SW480 (cell line): Measurements from ENCODE around the gene MS4A1.
"Not testable (repeated sequence)": the region's sequence is repeated elsewhere in the genome, so short reads cannot be mapped to it uniquely, and the experiment has no call there.

Experiments used
- DNase-seq: peaks from one replicate; pipeline ENCODE4 v3.0.0-alpha.2; 2016; ENCODE audit warnings: low spot score

Gene MS4A1

DNA sequence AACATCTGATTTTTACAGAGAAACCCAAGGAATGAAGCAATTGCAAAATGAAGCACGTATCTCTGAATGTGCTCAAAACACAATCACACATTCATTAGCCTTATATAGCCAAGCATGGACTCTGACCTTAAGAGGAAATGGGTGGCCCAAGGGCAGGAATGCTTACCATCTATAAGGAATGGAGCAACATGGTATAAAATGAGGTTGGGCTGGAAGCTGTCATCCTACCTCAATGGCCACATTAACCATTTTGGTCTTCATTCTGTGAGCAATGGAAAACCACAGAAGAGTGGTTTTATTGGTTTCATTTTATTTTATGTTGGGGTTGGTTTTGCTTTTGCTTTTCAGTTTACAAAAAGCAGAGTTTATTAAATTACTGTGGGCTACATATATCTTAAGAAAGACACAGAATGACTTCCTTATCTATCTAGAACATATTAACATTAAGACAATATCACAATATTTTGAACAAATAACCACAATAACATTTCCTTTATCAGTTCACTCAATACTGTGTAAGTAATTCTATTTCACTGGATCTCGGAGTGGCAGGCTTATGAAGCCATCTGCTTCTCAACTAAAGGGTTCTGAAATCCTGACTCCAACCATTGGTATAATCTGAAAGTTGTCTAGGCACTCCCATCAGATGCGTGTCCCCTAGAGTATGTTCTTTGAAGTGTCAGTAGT is 48.7 kb downstream of the MS4A1 start:
- DNase-seq: peak; percentile 28

DNA sequence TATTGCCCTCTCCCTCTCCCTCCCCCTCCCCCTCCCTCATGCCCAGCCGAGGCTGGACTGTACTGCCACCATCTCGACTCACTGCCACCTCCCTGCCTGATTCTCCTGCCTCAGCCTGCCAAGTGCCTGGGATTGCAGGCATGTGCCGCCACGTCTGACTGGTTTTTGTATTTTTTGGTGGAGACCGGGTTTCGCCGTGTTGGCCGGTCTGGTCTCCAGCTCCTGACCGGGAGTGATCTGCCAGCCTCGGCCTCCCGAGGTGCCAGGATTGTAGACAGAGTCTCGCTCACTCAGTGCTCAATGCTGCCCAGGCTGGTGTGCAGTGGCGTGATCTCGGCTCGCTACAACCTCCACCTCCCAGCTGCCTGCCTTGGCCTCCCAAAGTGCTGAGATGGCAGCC is 54.0 kb downstream of the MS4A1 start:
- DNase-seq: not testable (repeated sequence)

DNA sequence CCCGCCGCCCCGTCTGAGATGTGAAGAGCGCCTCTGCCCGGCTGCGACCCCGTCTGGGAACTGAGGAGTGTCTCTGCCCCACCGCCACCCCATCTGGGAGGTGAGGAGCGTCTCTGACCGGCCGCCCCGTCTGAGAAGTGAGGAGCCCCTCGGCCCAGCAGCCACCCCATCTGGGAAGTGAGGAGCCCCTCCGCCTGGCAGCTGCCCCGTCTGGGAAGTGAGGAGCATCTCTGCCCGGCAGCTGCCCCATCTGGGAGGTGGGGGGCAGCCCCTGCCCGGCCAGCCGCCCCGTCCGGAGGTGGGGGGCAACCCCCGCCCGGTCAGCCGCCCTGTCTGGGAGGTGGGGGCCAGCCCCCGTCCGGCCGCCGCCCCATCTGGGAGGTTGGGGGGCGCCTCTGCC is 54.6 kb downstream of the MS4A1 start:
- DNase-seq: not testable (repeated sequence)

DNA sequence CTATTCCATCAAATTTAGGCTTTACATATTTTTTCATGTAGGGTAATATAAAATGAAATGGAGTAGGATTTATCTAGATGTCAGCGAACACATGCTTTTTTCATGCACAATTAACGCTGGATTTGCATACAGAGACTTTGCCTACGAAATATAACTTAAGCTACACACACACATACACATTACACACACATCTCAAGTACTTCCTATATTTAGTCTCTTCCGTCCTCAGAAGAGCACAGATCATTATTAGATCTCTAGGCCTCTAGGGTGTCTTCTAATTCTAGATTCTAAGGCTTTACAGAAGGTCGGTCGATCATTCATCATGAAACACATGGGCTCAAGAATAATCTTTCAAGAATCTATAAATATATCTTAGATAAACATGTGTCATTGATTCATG is 55.7 kb downstream of the MS4A1 start:
- DNase-seq: no peak

DNA sequence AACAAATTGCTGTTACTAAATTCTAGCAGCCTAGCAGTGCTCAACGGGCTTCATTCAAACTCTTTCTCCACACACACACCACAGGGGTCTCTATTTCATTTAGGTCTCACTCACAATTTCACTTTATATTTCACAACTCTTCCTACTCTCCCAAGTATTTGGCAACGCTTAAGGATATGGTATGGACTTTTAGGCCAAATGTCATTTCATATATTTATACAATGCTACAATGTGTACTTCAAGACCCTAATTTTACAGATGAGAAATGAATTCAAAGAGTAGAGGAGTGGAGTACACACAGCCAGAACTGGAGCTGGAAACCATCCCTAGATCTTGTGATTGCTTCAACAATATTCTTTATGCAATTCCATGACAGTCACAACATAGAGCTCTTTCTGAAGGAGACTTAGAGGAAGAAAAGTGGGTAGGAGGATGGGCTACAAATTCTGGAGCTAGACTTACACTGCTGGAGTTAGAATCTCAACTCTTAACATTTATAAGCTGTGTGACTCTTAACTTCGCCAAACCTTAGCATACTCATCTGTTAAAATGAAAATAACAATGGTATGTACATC is 57.1 kb downstream of the MS4A1 start:
- DNase-seq: no peak

DNA sequence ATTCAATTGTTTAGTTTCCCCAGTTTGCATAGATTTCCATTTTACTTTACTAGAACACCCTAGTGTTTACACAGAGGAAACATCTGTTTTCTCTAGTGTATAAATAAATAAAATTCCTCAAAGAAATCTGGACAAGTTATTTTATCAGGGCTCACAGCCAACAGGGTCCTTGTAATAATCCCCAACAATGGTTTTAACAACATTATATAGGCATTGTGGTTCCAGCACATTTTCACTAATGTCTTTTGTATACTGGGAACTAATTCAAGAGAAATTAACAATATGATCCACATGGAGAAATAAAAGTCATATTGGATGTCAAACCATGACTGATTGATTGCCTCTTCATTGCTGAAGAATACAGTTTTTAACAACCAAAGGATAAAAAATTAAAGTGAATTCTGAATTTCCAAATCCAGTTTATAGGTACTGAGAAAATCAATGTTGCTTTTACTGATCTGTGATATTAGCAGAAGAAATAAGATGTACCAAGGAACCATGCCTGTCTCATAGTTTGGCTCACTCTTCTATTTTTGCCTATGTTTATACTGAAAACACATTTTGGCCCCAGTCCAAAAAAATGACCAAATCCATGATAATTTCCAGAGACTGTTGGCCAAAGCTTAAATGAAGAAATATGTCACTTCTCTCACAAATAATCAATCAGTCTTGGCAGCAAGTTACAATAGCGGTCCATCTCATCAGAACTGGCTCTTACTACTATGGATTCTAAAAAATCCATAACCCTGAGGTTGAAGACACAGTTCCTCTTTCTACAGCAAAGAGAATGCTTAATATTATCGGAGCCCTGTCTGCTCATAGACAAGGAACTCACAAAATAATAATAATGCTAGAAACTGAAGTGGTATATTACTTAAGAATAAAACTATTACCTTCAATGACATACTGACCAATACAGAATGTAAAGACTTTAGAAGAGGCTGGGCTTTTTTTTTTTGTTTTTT is 58.1 kb downstream of the MS4A1 start:
- DNase-seq: no peak

DNA sequence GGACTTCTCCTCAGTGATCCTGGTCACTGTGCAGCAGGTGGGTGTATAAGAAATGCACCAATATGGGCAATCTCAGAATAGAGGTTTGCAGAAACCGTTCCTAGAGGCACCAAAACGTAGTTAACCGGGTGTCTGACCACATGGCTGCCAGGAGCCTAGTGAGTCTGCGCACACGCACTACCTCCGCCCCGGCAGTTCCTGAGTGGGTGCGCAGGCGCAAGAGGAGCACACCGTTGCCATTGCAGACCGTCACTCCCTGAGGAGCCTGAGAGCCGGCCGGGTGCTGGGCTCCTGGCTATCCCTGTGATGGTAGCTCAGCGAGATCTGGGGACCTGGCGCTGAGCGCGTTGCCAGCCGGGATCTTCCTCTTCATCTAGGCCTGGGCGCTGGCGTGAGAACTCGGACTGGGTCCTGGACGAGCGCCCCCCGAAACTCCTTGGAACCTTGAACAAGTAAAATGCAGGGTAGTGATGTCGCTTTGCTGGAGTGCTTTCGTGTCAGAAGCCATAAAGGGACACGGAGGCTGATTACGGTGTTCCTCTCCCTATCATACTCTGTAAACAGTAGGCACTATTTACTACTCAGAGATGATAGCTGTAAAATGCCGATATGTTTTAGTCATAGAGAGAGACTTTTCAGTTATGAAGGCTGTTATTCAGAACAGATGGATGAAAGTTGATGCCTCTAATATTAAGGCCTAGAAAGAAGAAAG is 59.7 kb downstream of the MS4A1 start, which contains the start of gene MS4A13:
TSS of gene MS4A13 (plus strand) at position 249 of the 712 bp plus-strand sequence. CDS start 2,692 bp downstream, outside the sequence.
- no peak for DNase-seq
